GM12891 (cell line): ENCODE data around the gene ENOX1.

Experiments
- POLR2A ChIP-seq: IDR thresholded peaks from 2 replicates; pipeline ENCODE4 v1.6.1; 2011; ENCODE audit warnings: low read depth, low read length, control low read depth
- POLR2AphosphoS5 ChIP-seq: IDR thresholded peaks from 2 replicates; pipeline ENCODE4 v1.6.1; 2011; ENCODE audit warnings: low read depth, low read length, control low read depth
- TAF1 ChIP-seq: IDR thresholded peaks from 2 replicates; pipeline ENCODE4 v1.6.1; 2011; ENCODE audit warnings: low read depth, low read length, control low read depth

DNA sequence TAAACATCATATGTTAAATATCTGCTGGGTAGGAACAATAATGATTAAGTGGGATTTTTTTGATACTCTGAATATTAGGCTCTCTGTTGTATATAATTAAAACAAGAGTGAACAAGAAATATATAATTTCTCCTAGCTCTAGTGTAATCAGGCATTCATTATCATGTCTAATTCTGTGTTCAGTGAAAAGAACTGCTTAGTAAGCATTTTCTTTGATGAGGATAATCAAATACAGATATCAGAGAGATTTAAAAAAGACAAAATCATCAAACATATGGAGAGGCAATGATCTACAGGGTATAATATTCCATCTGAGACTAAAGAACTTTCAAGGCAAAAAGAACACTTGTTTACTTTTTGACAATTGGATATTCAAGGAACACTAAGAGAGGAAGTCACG lies 522.3 kb downstream of the ENOX1 start:
- TF ChIP-seq TAF1 (no peak), POLR2A (no peak), POLR2AphosphoS5 (no peak)
